HUES48 (cell line): ENCODE data around the gene LRP1B.
"Not testable (repeated sequence)": the region's sequence is repeated elsewhere in the genome, so short reads cannot be mapped to it uniquely, and the experiment has no call there.

Source experiments
- H3K27ac ChIP-seq: one replicate; pipeline ENCODE4 v1.7.0; 2013; ENCODE audit warnings: low read depth, low read length, inconsistent platforms
- H3K27me3 ChIP-seq: 2 replicates; pipeline ENCODE4 v1.6.1; 2013; ENCODE audit warnings: mild to moderate bottlenecking, low read length; ENCODE audit not compliant: control insufficient read depth, insufficient read depth
- H3K36me3 ChIP-seq: 2 replicates; pipeline ENCODE4 v1.6.1; 2013; ENCODE audit warnings: low read length; ENCODE audit not compliant: control insufficient read depth, insufficient read depth
- H3K4me1 ChIP-seq: 2 replicates; pipeline ENCODE4 v1.6.1; 2013; ENCODE audit warnings: mild to moderate bottlenecking, low read length; ENCODE audit not compliant: control insufficient read depth, insufficient read depth
- H3K4me3 ChIP-seq: 2 replicates; pipeline ENCODE4 v1.5.1; 2013; ENCODE audit warnings: mild to moderate bottlenecking, low read depth, low read length
- H3K9ac ChIP-seq: 2 replicates; pipeline ENCODE4 v1.6.1; 2013; ENCODE audit warnings: mild to moderate bottlenecking, low read depth, low read length, moderate library complexity
- H3K9me3 ChIP-seq: 2 replicates; pipeline ENCODE4 v1.6.1; 2013; ENCODE audit warnings: low read length; ENCODE audit not compliant: control insufficient read depth, insufficient read depth

LRP1B gene

GRCh38 chr2:140288213-140288612, 1842.6 kb downstream of the LRP1B start:
- H3K36me3 ChIP-seq: no peaks in the 10 kb centered on the region
- H3K9ac ChIP-seq: no peak overlapping the region
- no peaks in the 10 kb centered on the region for H3K4me1 ChIP-seq
- H3K9me3 ChIP-seq: no peaks in the 10 kb centered on the region
- H3K27me3 ChIP-seq: no peaks in the 10 kb centered on the region
- H3K4me3 ChIP-seq: no peak overlapping the region
- H3K27ac ChIP-seq: no peak overlapping the region

GRCh38 chr2:140286377-140286776, 1844.4 kb downstream of the LRP1B start:
- no peak overlapping the region for H3K4me3 ChIP-seq
- H3K27me3 ChIP-seq: no peaks in the 10 kb centered on the region
- no peaks in the 10 kb centered on the region for H3K9me3 ChIP-seq
- no peaks in the 10 kb centered on the region for H3K36me3 ChIP-seq
- H3K9ac ChIP-seq: no peak overlapping the region
- H3K4me1 ChIP-seq: peaks cover 4% of the 10 kb centered on the region; the same call in 1 of the 2 replicates
- H3K27ac ChIP-seq: no peak overlapping the region

GRCh38 chr2:140277344-140277743, 1853.5 kb downstream of the LRP1B start:
- not testable (repeated sequence) for H3K9ac ChIP-seq, H3K36me3 ChIP-seq, H3K4me3 ChIP-seq, H3K9me3 ChIP-seq, H3K27ac ChIP-seq, H3K27me3 ChIP-seq, H3K4me1 ChIP-seq

- Histone ChIP-seq H3K9me3 (no peaks in the 10 kb centered on the region), H3K4me3 (no peak overlapping the region), H3K36me3 (no peaks in the 10 kb centered on the region), H3K27me3 (no peaks in the 10 kb centered on the region), H3K27ac (no peak overlapping the region), H3K9ac (no peak overlapping the region), H3K4me1 (peaks cover 8% of the 10 kb centered on the region; the same call in 1 of the 2 replicates)
These were observed 1854.2 kb downstream of the LRP1B start for GRCh38 chr2:140276661-140277060.

GRCh38 chr2:140275427-140275826, 1855.4 kb downstream of the LRP1B start:
- H3K27ac ChIP-seq: no peak overlapping the region
- no peaks in the 10 kb centered on the region for H3K9me3 ChIP-seq
- no peak overlapping the region for H3K9ac ChIP-seq
- H3K4me1 ChIP-seq: no peaks in the 10 kb centered on the region
- no peaks in the 10 kb centered on the region for H3K36me3 ChIP-seq
- H3K27me3 ChIP-seq: no peaks in the 10 kb centered on the region
- H3K4me3 ChIP-seq: no peak overlapping the region

- Histone ChIP-seq H3K9ac (no peak overlapping the region), H3K4me3 (no peak overlapping the region), H3K36me3 (no peaks in the 10 kb centered on the region), H3K9me3 (no peaks in the 10 kb centered on the region), H3K27ac (no peak overlapping the region), H3K27me3 (no peaks in the 10 kb centered on the region), H3K4me1 (no peaks in the 10 kb centered on the region)
These were observed 1855.9 kb downstream of the LRP1B start for GRCh38 chr2:140274891-140275290.

GRCh38 chr2:140273958-140274357, 1856.9 kb downstream of the LRP1B start:
- Histone ChIP-seq H3K36me3 (no peaks in the 10 kb centered on the region), H3K27ac (no peak overlapping the region), H3K4me3 (no peak overlapping the region), H3K9ac (no peak overlapping the region), H3K27me3 (no peaks in the 10 kb centered on the region), H3K9me3 (no peaks in the 10 kb centered on the region), H3K4me1 (no peaks in the 10 kb centered on the region)

GRCh38 chr2:140273408-140273807, 1857.4 kb downstream of the LRP1B start:
- H3K9me3 ChIP-seq: no peaks in the 10 kb centered on the region
- no peak overlapping the region for H3K4me3 ChIP-seq
- no peaks in the 10 kb centered on the region for H3K4me1 ChIP-seq
- no peak overlapping the region for H3K27ac ChIP-seq
- H3K9ac ChIP-seq: no peak overlapping the region
- H3K36me3 ChIP-seq: no peaks in the 10 kb centered on the region
- H3K27me3 ChIP-seq: no peaks in the 10 kb centered on the region

GRCh38 chr2:140270224-140270623, 1860.6 kb downstream of the LRP1B start:
- Histone ChIP-seq H3K27ac (no peak overlapping the region), H3K4me1 (no peaks in the 10 kb centered on the region), H3K4me3 (no peak overlapping the region)

GRCh38 chr2:140269000-140269399, 1861.8 kb downstream of the LRP1B start:
- Histone ChIP-seq H3K9ac (no peak overlapping the region), H3K4me3 (no peak overlapping the region), H3K27me3 (no peaks in the 10 kb centered on the region), H3K4me1 (no peaks in the 10 kb centered on the region), H3K36me3 (no peaks in the 10 kb centered on the region), H3K9me3 (no peaks in the 10 kb centered on the region), H3K27ac (no peak overlapping the region)

More at GRCh38 chr2:140270224-140270623, 1860.6 kb downstream of the LRP1B start:
- Histone ChIP-seq H3K9ac (no peak overlapping the region), H3K36me3 (no peaks in the 10 kb centered on the region), H3K9me3 (no peaks in the 10 kb centered on the region), H3K27me3 (no peaks in the 10 kb centered on the region)

GRCh38 chr2:140262908-140263307, 1867.9 kb downstream of the LRP1B start:
- H3K27ac ChIP-seq: no peak overlapping the region
- no peak overlapping the region for H3K4me3 ChIP-seq
- H3K36me3 ChIP-seq: no peaks in the 10 kb centered on the region
- H3K9me3 ChIP-seq: no peaks in the 10 kb centered on the region
- H3K9ac ChIP-seq: no peak overlapping the region
- no peaks in the 10 kb centered on the region for H3K4me1 ChIP-seq
- H3K27me3 ChIP-seq: no peaks in the 10 kb centered on the region
